ENCODE data around the gene RNF149.

RNF149 gene

DNA sequence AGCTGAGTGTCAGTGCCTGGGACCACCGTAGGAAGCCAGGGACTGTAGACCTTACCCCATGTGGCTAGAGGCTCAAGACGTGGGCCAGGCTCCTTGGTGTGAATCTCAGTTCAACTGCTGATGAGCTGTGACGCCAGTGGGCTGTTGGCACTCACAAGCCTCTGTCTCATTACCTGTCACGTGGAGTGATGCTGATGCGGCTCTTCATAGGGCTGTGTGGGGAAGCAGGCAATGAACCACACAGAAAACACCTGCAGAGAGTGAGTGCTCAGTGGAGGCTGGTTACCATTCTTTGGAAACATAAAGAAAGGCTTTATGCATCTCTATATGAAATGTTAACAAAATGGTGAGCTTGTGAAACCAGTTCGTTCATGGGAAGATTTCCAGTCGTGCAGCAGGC is 42.7 kb upstream of the RNF149 start:
- DNase-seq (ENCODE audit: low read depth), result no peak
- TF ChIP-seq, protein P1, sequence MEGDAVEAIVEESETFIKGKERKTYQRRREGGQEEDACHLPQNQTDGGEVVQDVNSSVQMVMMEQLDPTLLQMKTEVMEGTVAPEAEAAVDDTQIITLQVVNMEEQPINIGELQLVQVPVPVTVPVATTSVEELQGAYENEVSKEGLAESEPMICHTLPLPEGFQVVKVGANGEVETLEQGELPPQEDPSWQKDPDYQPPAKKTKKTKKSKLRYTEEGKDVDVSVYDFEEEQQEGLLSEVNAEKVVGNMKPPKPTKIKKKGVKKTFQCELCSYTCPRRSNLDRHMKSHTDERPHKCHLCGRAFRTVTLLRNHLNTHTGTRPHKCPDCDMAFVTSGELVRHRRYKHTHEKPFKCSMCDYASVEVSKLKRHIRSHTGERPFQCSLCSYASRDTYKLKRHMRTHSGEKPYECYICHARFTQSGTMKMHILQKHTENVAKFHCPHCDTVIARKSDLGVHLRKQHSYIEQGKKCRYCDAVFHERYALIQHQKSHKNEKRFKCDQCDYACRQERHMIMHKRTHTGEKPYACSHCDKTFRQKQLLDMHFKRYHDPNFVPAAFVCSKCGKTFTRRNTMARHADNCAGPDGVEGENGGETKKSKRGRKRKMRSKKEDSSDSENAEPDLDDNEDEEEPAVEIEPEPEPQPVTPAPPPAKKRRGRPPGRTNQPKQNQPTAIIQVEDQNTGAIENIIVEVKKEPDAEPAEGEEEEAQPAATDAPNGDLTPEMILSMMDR (IDR thresholded peaks at IDR 0.05; ENCODE audit: insufficient read depth, low read depth, low read length, missing control alignments), result no peak
- no peak overlapping the region for H3K4me3 ChIP-seq (ENCODE audit: low read depth, low read length)

DNA sequence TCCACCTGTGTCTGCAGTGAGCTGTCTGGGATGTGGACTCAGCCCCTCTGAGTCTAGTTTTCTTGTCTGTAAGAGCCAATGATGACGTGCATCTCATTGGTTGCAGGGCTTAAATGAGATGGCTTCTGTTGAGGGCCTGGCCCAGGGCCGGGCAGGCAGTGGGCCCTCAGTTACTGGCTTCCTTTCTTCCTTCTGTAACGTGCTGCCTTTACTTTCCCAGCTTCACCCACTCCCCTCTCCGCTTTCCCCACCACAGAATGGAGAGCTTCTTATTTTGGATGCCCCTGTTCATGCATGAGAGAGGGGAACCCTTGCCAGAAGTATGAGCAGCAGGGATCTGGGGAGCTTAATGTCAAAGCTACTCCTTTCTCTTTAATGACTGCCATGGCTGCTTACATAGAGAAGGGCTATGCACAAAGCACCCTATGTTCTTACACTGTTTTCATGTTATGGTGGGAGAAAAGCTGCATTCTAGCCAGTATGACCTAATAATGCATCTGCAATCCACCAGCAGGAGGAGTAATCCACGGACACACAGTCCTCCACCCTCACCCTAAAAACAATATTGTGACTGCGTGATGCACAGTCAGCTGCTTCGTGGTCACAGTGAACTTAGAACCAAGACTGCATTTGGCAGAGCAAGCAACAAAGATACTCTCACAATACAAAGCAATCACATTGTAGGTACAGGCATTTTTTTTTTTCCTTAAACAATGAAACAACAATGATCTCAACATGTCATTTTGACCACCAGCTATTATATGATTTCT is 41.6 kb upstream of the RNF149 start:
- H3K4me3 ChIP-seq (ENCODE audit: low read depth, low read length), result no peak overlapping the region
- no peak for DNase-seq (ENCODE audit: low read depth)
- TF ChIP-seq, protein P1 (IDR thresholded peaks at IDR 0.05; ENCODE audit: insufficient read depth, low read depth, low read length, missing control alignments), result no peak

DNA sequence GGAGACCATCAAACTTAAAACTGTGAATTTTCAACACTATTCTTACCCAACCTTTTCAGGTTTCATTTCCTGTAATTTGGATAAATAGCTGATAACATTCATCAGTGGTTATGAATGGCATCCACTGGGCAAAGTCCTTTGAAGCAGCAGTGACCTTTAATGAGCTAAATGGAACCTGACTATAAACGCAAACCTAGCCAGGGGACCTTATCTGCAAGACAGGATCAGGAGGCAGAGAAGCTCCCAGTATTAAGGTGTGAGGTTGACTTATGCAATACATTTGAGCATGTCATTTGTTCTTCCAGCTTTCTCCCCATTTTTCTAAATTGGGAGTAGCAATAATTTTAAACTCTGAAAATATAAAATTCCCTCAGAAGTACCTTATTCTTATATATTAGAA is 40.4 kb upstream of the RNF149 start:
- no peak for DNase-seq (ENCODE audit: low read depth)
- no peak overlapping the region for H3K4me3 ChIP-seq (ENCODE audit: low read depth, low read length)
- TF ChIP-seq, protein P1 (IDR thresholded peaks at IDR 0.05; ENCODE audit: insufficient read depth, low read depth, low read length, missing control alignments), result no peak

DNA sequence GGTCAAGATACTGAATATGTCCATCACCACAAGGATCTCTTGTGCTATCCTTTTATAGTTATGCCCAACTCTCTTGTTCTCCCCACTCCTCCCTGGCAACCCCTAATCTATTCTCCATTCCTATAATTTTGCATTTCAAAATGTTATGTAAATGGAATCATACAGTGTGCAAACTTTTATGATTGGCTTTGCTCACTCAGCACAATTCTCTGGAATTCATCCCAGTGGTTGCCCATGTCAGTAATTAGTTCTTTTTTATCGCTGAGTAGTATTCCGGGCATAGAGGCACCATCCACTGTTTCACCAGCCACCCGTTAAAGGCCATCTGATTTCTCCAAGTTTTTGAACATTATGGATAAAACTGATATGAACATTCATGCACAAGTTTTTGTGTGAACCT is 38.4 kb upstream of the RNF149 start:
- H3K4me3 ChIP-seq (ENCODE audit: low read depth, low read length), result no peak overlapping the region
- DNase-seq (ENCODE audit: low read depth), result no peak
- TF ChIP-seq, protein P1 (IDR thresholded peaks at IDR 0.05; ENCODE audit: insufficient read depth, low read depth, low read length, missing control alignments), result no peak

DNA sequence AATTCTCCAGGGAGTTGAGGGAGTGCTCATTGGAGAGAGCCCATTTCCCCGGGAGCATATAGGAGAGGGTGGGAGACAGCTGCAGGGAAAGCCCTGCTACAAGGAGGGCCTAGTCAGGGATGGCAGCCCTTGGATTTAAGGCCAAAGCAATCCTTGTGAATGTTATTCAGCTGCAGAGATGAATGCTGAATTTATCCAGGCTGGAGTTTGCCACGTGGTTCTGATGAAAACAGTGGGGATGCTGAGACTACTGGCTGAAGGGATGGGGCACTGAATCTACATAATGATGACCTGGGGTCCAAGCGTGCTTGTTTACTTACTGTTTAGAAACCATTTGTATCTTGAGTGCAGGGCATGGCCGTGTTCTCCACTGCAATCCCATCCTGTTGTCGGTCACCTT is 35.6 kb upstream of the RNF149 start:
- no peak for DNase-seq (ENCODE audit: low read depth)
- H3K4me3 ChIP-seq (ENCODE audit: low read depth, low read length), result no peak overlapping the region
- TF ChIP-seq, protein P1 (IDR thresholded peaks at IDR 0.05; ENCODE audit: insufficient read depth, low read depth, low read length, missing control alignments), result no peak

DNA sequence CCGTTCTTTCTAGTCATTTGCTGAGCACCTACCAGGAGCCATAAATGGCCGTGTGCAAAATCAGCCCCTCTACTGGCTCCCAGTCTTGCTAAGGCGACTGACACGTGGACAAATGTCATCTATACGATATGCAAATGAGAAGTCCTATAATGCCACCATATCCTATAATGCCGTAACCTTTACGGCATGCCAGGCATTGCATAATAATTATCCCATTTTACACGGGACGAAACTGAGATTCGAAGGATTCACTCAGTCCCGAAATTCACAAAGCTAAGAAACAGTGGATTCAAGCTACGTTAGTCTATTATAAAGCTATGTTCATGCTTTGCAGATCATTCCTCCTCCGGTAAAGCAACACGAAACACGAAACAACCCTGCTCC is 34.1 kb upstream of the RNF149 start:
- no peak overlapping the region for H3K4me3 ChIP-seq (ENCODE audit: low read depth, low read length)
- DNase-seq (ENCODE audit: low read depth), result no peak
- TF ChIP-seq, protein P1 (IDR thresholded peaks at IDR 0.05; ENCODE audit: insufficient read depth, low read depth, low read length, missing control alignments), result no peak

Measured in GM12865 (cell line).